ENCODE data around the gene STK36. TPM values are rescaled to one million over a fixed set of nuclear protein-coding genes. Genes with fewer than 3 reads are reported as not detected.

Gene STK36
- total RNA-seq, 1 experiment from 2014 or later = 47.7 TPM

GRCh38 chr2:218736531-218736930 lies 64.6 kb downstream of the STK36 start (continued):
- no peak for TF ChIP-seq ZNF512 (CRISPR knock-in tag; IDR thresholded peaks at IDR 0.05; ENCODE audit: borderline replicate concordance)
- TF ChIP-seq ZNF416 (CRISPR knock-in tag; IDR thresholded peaks at IDR 0.05) = no peak
- TF ChIP-seq AR (CRISPR knock-in tag; IDR thresholded peaks at IDR 0.05) = no peak
- no peak for TF ChIP-seq PREB (CRISPR knock-in tag; IDR thresholded peaks at IDR 0.05; ENCODE audit: borderline replicate concordance)
- TF ChIP-seq AFF4 (CRISPR knock-in tag; IDR thresholded peaks at IDR 0.05; ENCODE audit: borderline replicate concordance) = no peak
- TF ChIP-seq CBFB (CRISPR knock-in tag; IDR thresholded peaks at IDR 0.05; ENCODE audit: low read depth) = no peak
- no peak for TF ChIP-seq NFATC4 (CRISPR knock-in tag; IDR thresholded peaks at IDR 0.05)

GRCh38 chr2:218743068-218743467 lies 71.2 kb downstream of the STK36 start:
- CTCF ChIA-PET = no interaction called here
- ATAC-seq (no peak), DNase-seq (ENCODE audit: low spot score) (no peak)
- Mint-ChIP-seq H3K27me3 (ENCODE audit: low read depth) (no peaks in the 10 kb centered on the region), H3K4me1 (no peaks in the 10 kb centered on the region), H3K4me3 (no peak overlapping the region), H3K27ac (no peak overlapping the region), H3K9me3 (no peaks in the 10 kb centered on the region), H3K36me3 (peaks cover 69% of the 10 kb centered on the region)
- POLR2A ChIA-PET = no interaction called here
- TF ChIP-seq ZNF317 (CRISPR knock-in tag; IDR thresholded peaks at IDR 0.05; ENCODE audit: borderline replicate concordance, low read depth) (no peak), ZBTB21 (CRISPR knock-in tag; IDR thresholded peaks at IDR 0.05; ENCODE audit: borderline replicate concordance) (no peak), ZNF423 (CRISPR knock-in tag; IDR thresholded peaks at IDR 0.05) (no peak), USF2 (CRISPR knock-in tag; IDR thresholded peaks at IDR 0.05) (no peak), ETV6 (CRISPR knock-in tag; IDR thresholded peaks at IDR 0.05) (no peak), ZNF532 (CRISPR knock-in tag; IDR thresholded peaks at IDR 0.05; ENCODE audit: borderline replicate concordance) (no peak), ZNF512 (CRISPR knock-in tag; IDR thresholded peaks at IDR 0.05; ENCODE audit: borderline replicate concordance) (no peak), RELA (CRISPR knock-in tag; IDR thresholded peaks at IDR 0.05; ENCODE audit: borderline replicate concordance) (no peak), PRRX2 (CRISPR knock-in tag; IDR thresholded peaks at IDR 0.05) (no peak), PREB (CRISPR knock-in tag; IDR thresholded peaks at IDR 0.05; ENCODE audit: borderline replicate concordance) (no peak), MXD4 (CRISPR knock-in tag; IDR thresholded peaks at IDR 0.05; ENCODE audit: borderline replicate concordance) (no peak)

Data from WTC11 (cell line).